B cell (primary cell): ENCODE data around the gene EFCAB13. TPM values are rescaled to one million over a fixed set of nuclear protein-coding genes. Genes with fewer than 3 reads are reported as not detected.

Experiments used
- ATAC-seq: fragments of 200-7000 bp; cut with Tn5 transposase; one replicate; pipeline ENCODE4 v1.10.0; 2021; ENCODE audit warnings: low read depth, mild to moderate bottlenecking, moderate number of reproducible peaks, moderate library complexity
- CTCF ChIA-PET: fragments of 350-600 bp; sonication (Branson Sonifier 250); formaldehyde crosslinking; loops from one replicate; lab custom pipeline; 2021; ENCODE audit warnings: antibody characterized with exemption, inconsistent platforms; lab: Charles Lee
- POLR2A ChIA-PET: fragments of 350-600 bp; sonication (Branson Sonifier 250); formaldehyde crosslinking; loops from one replicate; lab custom pipeline; 2021; ENCODE audit warnings: antibody characterized with exemption; lab: Charles Lee
- DNase-seq: peaks from one replicate; pipeline ENCODE4 v3.0.0; 2013
- H2AFZ ChIP-seq: 2 replicates; pipeline ENCODE4 v1.6.1; 2012; ENCODE audit warnings: mild to moderate bottlenecking, low read depth, low read length; ENCODE audit not compliant: insufficient read depth, poor library complexity, severe bottlenecking
- H3K27ac ChIP-seq, 2 donors: 1 replicate in 1 of 2; 2 replicates in 1 of 2; pipeline ENCODE4 v1.5.1; 2012 to 2013; ENCODE audit warnings: low read length in 2 of 2, mild to moderate bottlenecking in 2 of 2, moderate library complexity in 1 of 2
- H3K27me3 ChIP-seq, 4 experiments: fragments of 200-600 bp in 1 of 4; sonication (generic) in 1 of 4; replicated peaks in 1 of 4; 1 replicate in 2 of 4; 2 replicates in 2 of 4; pipeline versions ENCODE4 v1.6.1 to v1.7.0; 2013 to 2016; ENCODE audit warnings: low read length in 3 of 4, mild to moderate bottlenecking in 2 of 4, mixed read lengths in 1 of 4, moderate library complexity in 1 of 4; ENCODE audit not compliant: insufficient read depth in 4 of 4, control insufficient read depth in 3 of 4; ENCODE audit errors: control extremely low read depth in 1 of 4
- H3K36me3 ChIP-seq, 2 experiments: replicated peaks in 1 of 2; 1 replicate in 1 of 2; 2 replicates in 1 of 2; pipeline versions ENCODE4 v1.6.1 to v1.7.1; 2013; ENCODE audit warnings: low read length in 1 of 2; ENCODE audit not compliant: insufficient read depth in 2 of 2, control insufficient read depth in 1 of 2; ENCODE audit errors: control extremely low read depth in 1 of 2, extremely low read depth in 1 of 2
- H3K4me1 ChIP-seq, 2 donors: fragments of 200-600 bp in 1 of 2; sonication (generic) in 1 of 2; 1 replicate in 1 of 2; 2 replicates in 1 of 2; pipeline versions ENCODE4 v1.5.1 to v1.6.1; 2013 to 2017; ENCODE audit warnings: low read length in 2 of 2; ENCODE audit not compliant: control insufficient read depth in 2 of 2, insufficient read depth in 2 of 2
- H3K4me2 ChIP-seq: replicated peaks from 2 replicates; pipeline ENCODE3; 2012; ENCODE audit warnings: mild to moderate bottlenecking, low read depth, low read length; ENCODE audit not compliant: poor library complexity, severe bottlenecking
- H3K4me3 ChIP-seq, 5 experiments: fragments of 200-600 bp in 1 of 5; sonication (generic) in 1 of 5; 1 replicate in 3 of 5; 2 replicates in 2 of 5; pipeline versions ENCODE4 v1.5.1 to v1.7.0; 2011 to 2016; ENCODE audit warnings: low read length in 4 of 5, mild to moderate bottlenecking in 4 of 5, low read depth in 2 of 5, control low read depth in 1 of 5, moderate library complexity in 1 of 5; ENCODE audit not compliant: insufficient read depth in 1 of 5; ENCODE audit errors: control extremely low read depth in 1 of 5, extremely low read depth in 1 of 5
- H3K79me2 ChIP-seq: fragments of 200-600 bp; sonication (generic); one replicate; pipeline ENCODE4 v1.6.0; 2016; ENCODE audit warnings: low read length; ENCODE audit not compliant: control insufficient read depth, insufficient read depth
- H3K9ac ChIP-seq: fragments of 200-600 bp; sonication (generic); 2 replicates; pipeline ENCODE4 v1.6.1; 2017; ENCODE audit warnings: mild to moderate bottlenecking, low read length, moderate library complexity
- H3K9me3 ChIP-seq, 3 donors: one replicate each; pipeline versions ENCODE4 v1.6.1 to v1.7.1; 2013; ENCODE audit warnings: low read length in 2 of 3; ENCODE audit not compliant: control insufficient read depth in 2 of 3, insufficient read depth in 1 of 3; ENCODE audit errors: control extremely low read depth in 1 of 3
- H4K20me1 ChIP-seq: 2 replicates; pipeline ENCODE4 v1.6.0; 2012; ENCODE audit warnings: mild to moderate bottlenecking, low read length; ENCODE audit not compliant: insufficient read depth, control insufficient read depth, poor library complexity, severe bottlenecking
- H3K27ac Mint-ChIP-seq: one replicate; pipeline ENCODE4 v1.8.0; 2021; ENCODE audit warnings: mixed read lengths
- H3K27me3 Mint-ChIP-seq: one replicate; pipeline ENCODE4 v1.8.0; 2021; ENCODE audit warnings: mixed read lengths
- H3K4me1 Mint-ChIP-seq: one replicate; pipeline ENCODE4 v1.8.0; 2021; ENCODE audit warnings: mixed read lengths
- H3K4me3 Mint-ChIP-seq: one replicate; pipeline ENCODE4 v1.8.0; 2021; ENCODE audit warnings: mixed read lengths
- H3K9me3 Mint-ChIP-seq: one replicate; pipeline ENCODE4 v1.8.0; 2022; ENCODE audit warnings: mixed read lengths; ENCODE audit not compliant: insufficient read depth
- CTCF ChIP-seq: fragments of 200-600 bp; IDR thresholded peaks from one replicate; pipeline ENCODE4 v1.8.0; 2022; ENCODE audit warnings: antibody characterized with exemption, mild to moderate bottlenecking
- EZH2 ChIP-seq: IDR thresholded peaks from 2 replicates; pipeline ENCODE4 v1.6.1; 2012; ENCODE audit warnings: borderline replicate concordance, low read depth, mild to moderate bottlenecking, moderate library complexity, low read length; ENCODE audit not compliant: insufficient read depth, poor library complexity, severe bottlenecking
- WGBS: methylation state at CpG from one replicate; pipeline ENCODE4 v1.1.5; 2013; ENCODE audit warnings: missing lambda C conversion rate; ENCODE audit not compliant: insufficient coverage; 5-methylcytosine and 5-hydroxymethylcytosine counted together
- intact Hi-C: fragments of 100-400 bp; cut with micrococcal nuclease; formaldehyde crosslinking; loops from one replicate; pipeline ENCODE4 v1.10.0; 2022
- polyA plus RNA-seq: library from polyadenylated mRNA; depleted of rRNA; stranded (reverse); fragments of >200 nt; gene quantifications from 2 replicates; pipeline ENCODE4 v1.2.3, GENCODE V29; 2012
- total RNA-seq, 2 donors: library from RNA; stranded (reverse); fragments of 120-200 nt in 1 of 2; gene quantifications; 1 replicate in 1 of 2; 2 replicates in 1 of 2; pipeline versions ENCODE4 v1.2.3 to v1.2.4, GENCODE V29; 2013 to 2022

Gene EFCAB13
- total and polyA plus RNA-seq, 2 donors (not counting 1 experiment from before 2014, with no cell fraction given) = 5.4 to 86.5 TPM

DNA sequence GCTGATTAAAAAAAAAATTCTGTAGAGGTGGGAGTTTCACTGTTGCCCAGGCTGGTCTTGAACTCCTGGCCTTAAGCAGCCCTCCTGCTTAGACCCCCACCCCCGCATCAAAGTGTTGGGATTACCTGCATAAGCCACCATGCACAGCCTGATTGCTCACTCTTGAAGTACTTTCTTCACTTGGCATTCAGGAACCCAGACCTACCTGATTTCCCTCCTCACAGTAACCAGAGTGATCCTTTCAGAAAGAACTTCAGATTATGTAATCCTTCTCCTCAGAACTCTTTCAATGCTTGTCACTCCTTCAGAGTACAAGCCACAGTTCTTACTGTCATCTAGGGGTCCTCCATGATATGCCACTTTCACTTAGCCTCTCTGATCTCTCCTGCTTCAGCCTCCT is 1.4 kb downstream of the EFCAB13 start:
- Histone ChIP-seq H3K9me3 (peaks cover 0 to 4% (median 4%) of the 10 kb centered on the region in 3 donors), H3K4me3 (peak overlapping the region in 4 of 5 experiments; percentile 90 to 99 (median 93)), H3K79me2 (no peaks in the 10 kb centered on the region), H3K27me3 (no peaks in the 10 kb centered on the region), H2AFZ (peak overlapping the region; percentile 95), H3K36me3 (peaks cover 0 to 13% of the 10 kb centered on the region in 2 experiments), H3K9ac (peak overlapping the region; percentile 82), H3K4me1 (peaks cover 11 to 15% of the 10 kb centered on the region in 2 donors), H3K27ac (peak overlapping the region; percentile 97 to 99), H4K20me1 (no peaks in the 10 kb centered on the region), H3K4me2 (peak overlapping the region; percentile 89)
- Mint-ChIP-seq H3K4me1 (peaks cover 25% of the 10 kb centered on the region), H3K9me3 (no peaks in the 10 kb centered on the region), H3K27me3 (no peaks in the 10 kb centered on the region), H3K4me3 (peak overlapping the region; percentile 100), H3K27ac (peak overlapping the region; percentile 99)
- CTCF ChIA-PET = interaction anchor here (1.0 to 4.9 kb wide), 3 partner anchors 10 to 118 kb away, joined by 4 to 37 read pairs (median 11); no protein-coding TSS in a partner anchor
- TF ChIP-seq EZH2 (no peak), CTCF (no peak)
- 100% methylated on average over 1 of the region's 1 CpG for WGBS
- DNase-seq (no peak), ATAC-seq (no peak)
- intact Hi-C loops = loop anchor here (10.0 kb wide), 1 partner anchor 1130 kb away; the partner anchor contains the start of gene KANSL1
- POLR2A ChIA-PET = interaction anchor here (0.6 to 2.7 kb wide), 9 partner anchors 39 to 1292 kb away, joined by 4 to 15 read pairs (median 7); partner anchors contain the start of genes CDC27 and KPNB1

- peaks cover 1% of the 10 kb centered on the region for H3K4me1 Mint-ChIP-seq
- H3K79me2 ChIP-seq = no peaks in the 10 kb centered on the region
- no peak overlapping the region for H3K4me2 ChIP-seq
- H4K20me1 ChIP-seq = no peaks in the 10 kb centered on the region
- H3K9me3 ChIP-seq = no peaks in the 10 kb centered on the region
- H3K9me3 Mint-ChIP-seq = no peaks in the 10 kb centered on the region
- TF ChIP-seq CTCF = no peak
- no peak for TF ChIP-seq EZH2
- no CpG with 5 or more reads among the region's 2 CpGs for WGBS
- POLR2A ChIA-PET = no interaction called here
- peaks cover 1 to 38% of the 10 kb centered on the region in 2 experiments for H3K36me3 ChIP-seq
- DNase-seq = no peak
- H3K9ac ChIP-seq = no peak overlapping the region
- no peak overlapping the region for H3K4me3 Mint-ChIP-seq
- intact Hi-C loops = no loop called here
- H3K27me3 Mint-ChIP-seq = no peaks in the 10 kb centered on the region
- no peak overlapping the region for H3K4me3 ChIP-seq
- H3K27ac Mint-ChIP-seq = no peak overlapping the region
- no peak for ATAC-seq
- CTCF ChIA-PET = no interaction called here
- H3K4me1 ChIP-seq = peaks cover 0 to under 1% of the 10 kb centered on the region in 2 donors
- H3K27ac ChIP-seq = no peak overlapping the region
- H2AFZ ChIP-seq = no peak overlapping the region
- no peaks in the 10 kb centered on the region for H3K27me3 ChIP-seq
Observed at GRCh38 chr17:47330548-47330947, 6.8 kb downstream of the EFCAB13 start.
